DLD1 (cell line): Measurements from ENCODE around the gene TAOK3.
"Not testable (repeated sequence)": the region's sequence is repeated elsewhere in the genome, so short reads cannot be mapped to it uniquely, and the experiment has no call there.

ENCODE experiments used
- in situ Hi-C: cut with HindIII; loops from 2 replicates; pipeline ENCODE4 v1.10.0; 2017; ENCODE audit warnings: low sequenced_read_pairs

The TAOK3 gene

GRCh38 chr12:118372541-118373495, at the start of gene TAOK3:
Gene TAOK3 (minus strand): TSS chr12:118372907. CDS start chr12:118255567, 117,340 bp downstream.
- in situ Hi-C loops = no loop called here

DNA sequence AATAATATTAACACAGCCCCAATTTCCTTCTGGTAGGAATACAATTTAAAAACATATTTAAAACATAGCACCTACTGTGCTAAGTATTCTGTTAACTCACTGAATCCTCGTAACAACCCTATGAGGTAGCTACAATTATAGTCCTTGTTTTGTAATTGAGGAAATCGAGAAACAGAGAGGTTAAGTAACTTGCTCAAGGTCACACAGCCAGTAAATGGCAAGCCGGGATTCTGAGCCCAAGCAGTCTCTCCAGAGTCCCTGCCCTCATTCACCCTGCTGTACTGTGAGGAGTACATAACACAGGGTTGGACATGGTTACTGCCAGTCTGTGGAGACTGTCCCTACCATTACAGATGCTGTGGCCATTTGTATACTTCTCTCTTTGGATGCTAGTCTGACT, 48.0 kb upstream of the TAOK3 start:
- in situ Hi-C loops = no loop called here

- in situ Hi-C loops = no loop called here
Observed at GRCh38 chr12:118418385-118419057, 45.8 kb upstream of the TAOK3 start.

- in situ Hi-C loops = no loop called here
Observed at GRCh38 chr12:118417942-118418341, 45.2 kb upstream of the TAOK3 start.

GRCh38 chr12:118409834-118410233, 37.1 kb upstream of the TAOK3 start:
- in situ Hi-C loops = no loop called here

DNA sequence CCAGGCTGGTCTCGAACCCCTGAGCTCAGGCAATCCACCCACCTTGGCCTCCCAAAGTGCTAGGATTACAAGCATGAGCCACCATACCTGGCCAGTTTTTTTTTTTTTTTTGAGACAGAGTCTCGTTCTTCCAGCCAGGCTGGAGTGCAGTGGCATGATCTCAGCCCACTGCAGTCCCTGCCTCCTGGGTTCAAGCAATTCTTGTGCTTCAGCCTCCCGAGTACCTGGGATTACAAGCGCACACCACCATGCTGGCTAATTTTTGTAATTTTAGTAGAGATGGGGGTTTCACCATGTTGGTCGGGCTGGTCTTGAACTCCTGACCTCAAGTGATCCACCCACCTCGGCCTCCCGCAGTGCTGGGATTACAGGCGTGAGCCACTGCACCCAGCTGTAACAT, 35.5 kb upstream of the TAOK3 start:
- in situ Hi-C loops = not testable (repeated sequence)

GRCh38 chr12:118404876-118405521, 32.3 kb upstream of the TAOK3 start:
- in situ Hi-C loops = no loop called here

GRCh38 chr12:118402251-118402650, 29.5 kb upstream of the TAOK3 start:
- in situ Hi-C loops = no loop called here

GRCh38 chr12:118398940-118399339, 26.2 kb upstream of the TAOK3 start:
- in situ Hi-C loops = no loop called here

GRCh38 chr12:118398524-118398923, 25.8 kb upstream of the TAOK3 start:
- in situ Hi-C loops = no loop called here

GRCh38 chr12:118397708-118398440, 25.2 kb upstream of the TAOK3 start:
- in situ Hi-C loops = no loop called here

DNA sequence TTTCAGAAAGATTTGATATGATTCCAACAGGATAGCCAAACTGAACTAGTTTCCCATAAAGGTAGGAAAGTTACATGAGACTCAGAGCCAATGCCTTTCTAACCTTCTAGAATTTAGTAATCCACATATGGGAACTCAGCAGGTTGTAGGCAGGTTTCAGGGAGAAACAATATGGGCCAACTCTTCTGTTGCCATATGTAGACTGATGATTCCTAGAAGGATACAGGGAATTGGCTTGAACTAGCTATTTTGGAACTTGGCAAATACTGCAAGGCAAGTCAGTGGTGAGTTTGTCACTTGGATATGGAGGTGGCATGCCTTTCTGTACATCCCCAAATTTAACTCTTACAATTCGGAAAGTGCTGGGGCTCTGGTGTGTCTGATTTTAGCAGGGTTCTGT, 19.1 kb upstream of the TAOK3 start:
- in situ Hi-C loops = no loop called here

GRCh38 chr12:118391424-118391823, 18.7 kb upstream of the TAOK3 start:
- in situ Hi-C loops = no loop called here

- in situ Hi-C loops = no loop called here
Observed at GRCh38 chr12:118377884-118378470, 5.3 kb upstream of the TAOK3 start.

- in situ Hi-C loops = no loop called here
Observed at GRCh38 chr12:118377021-118377883, 4.5 kb upstream of the TAOK3 start.

DNA sequence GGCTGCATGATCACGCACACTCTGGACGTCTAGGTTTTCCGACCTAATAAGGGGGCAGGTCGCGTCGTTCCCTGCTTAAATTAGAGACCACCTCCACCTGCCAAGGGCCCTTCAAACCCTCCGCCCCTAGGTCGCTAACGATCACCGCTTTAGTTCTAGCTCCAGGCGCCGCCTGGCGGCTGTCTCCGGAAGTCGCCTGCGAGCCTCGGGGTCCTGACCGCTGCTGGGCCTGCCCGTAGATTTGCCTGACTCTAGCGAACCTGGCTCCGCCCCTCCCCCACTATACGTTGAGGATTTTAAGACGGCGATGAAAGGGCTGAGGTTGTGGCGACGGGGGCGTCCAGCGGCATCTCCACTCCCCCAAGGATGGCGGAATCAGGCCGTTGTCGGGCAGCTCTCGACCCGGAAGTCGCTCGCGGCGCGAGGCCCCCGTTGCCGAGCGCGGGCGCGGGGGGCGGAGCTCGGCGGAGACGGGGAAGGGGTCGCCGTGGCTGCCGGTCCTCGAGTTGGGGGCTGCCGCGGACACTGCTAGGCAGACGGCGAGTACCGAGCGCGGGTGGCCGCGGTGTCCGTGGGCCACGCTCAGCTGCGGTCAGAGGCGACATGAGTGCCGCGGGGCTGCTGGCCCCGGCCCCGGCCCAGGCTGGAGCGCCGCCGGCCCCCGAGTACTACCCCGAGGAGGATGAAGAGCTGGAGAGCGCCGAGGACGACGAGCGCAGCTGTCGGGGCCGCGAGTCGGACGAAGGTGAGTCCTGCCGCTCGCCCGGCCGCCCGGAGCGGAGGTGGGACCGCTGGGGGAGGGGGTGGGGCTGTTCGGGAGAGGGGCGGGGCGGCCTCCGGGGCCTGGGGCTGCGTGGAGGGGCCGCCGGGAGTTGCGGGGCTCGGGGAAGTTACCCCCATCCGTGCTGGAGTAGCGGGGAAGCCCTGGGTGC, 3.6 kb upstream of the TAOK3 start, which contains the start of gene SUDS3:
Gene SUDS3 (plus strand): TSS at position 467 of the 932 bp plus-strand sequence. CDS start 137 bp downstream, at position 604.
- in situ Hi-C loops = no loop called here

DNA sequence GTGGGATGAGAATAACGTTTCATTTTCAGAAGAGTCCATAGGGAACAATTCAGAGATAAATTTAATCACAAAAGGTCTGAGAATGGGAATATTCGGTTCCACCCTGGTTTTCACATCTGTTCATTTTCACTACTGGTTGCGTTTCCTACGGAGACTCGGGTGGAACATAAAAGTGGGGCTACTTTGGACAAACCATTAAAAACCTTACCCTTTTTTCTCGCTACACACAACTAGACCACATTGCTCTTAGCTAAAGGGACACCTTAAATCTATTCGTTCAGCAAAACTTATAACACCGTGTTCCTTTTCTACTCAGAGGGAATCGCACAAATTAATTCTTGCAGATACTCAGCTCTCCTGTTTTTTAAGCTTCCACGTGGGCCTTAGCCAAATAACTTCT, 2.6 kb upstream of the TAOK3 start:
- in situ Hi-C loops = no loop called here

GRCh38 chr12:118374909-118375308, 2.2 kb upstream of the TAOK3 start:
- in situ Hi-C loops = no loop called here
